ENCODE results near the gene HDAC7. TPM values are rescaled to one million over a fixed set of nuclear protein-coding genes. Genes with fewer than 3 reads are reported as not detected.

Gene HDAC7
- total RNA-seq, 1 donor from 2014 or later: 126 TPM

DNA sequence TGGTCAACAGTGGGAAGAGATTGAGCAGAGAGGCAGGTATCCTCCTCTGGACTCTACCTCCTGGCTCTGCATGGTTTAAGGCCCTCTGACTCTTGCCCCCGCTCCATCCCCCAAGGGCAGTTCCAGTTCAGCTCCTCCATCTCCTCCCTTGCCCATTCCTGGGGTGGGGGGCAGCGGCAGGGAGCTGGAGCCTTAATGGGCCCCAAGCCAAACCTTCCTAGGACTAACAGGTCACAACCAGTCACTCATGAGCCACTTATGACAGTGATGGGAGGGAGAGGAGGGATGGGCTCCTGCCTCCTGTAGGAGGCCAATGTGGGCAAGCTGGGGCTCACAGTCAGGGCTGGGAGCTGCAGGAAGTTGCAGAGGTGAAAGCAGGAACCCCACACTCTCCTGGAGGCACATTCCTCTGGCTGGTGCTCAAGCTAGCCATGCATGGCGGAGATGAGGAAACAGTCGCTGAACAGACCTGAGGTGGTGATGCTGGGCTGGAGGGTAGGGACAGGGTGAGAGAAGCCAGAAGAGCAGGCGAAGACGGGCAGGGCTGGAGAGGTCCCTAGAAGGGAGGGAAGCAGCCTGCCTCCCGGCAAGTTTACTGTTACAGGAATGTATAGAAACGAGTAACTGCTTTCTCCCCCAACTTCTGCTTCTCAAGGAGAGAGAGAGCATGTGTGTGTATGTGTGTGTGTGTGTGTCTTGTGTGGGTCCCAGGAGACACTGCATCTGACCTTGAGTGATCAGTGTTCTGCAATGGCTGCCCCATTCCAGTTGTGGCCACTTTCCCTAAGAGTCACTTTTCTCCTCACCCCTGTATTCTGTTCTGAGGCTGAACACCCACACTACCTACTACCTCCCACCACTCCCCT lies 56.0 kb downstream of the HDAC7 start:
- Mint-ChIP-seq H3K36me3 (ENCODE audit: low read depth) (no peaks in the 10 kb centered on the region), H3K27ac (peak overlapping the region; percentile 3), H3K4me3 (no peak overlapping the region), H3K27me3 (no peaks in the 10 kb centered on the region), H3K9me3 (no peaks in the 10 kb centered on the region), H3K4me1 (peaks cover 19% of the 10 kb centered on the region)
- TF ChIP-seq, protein P1, sequence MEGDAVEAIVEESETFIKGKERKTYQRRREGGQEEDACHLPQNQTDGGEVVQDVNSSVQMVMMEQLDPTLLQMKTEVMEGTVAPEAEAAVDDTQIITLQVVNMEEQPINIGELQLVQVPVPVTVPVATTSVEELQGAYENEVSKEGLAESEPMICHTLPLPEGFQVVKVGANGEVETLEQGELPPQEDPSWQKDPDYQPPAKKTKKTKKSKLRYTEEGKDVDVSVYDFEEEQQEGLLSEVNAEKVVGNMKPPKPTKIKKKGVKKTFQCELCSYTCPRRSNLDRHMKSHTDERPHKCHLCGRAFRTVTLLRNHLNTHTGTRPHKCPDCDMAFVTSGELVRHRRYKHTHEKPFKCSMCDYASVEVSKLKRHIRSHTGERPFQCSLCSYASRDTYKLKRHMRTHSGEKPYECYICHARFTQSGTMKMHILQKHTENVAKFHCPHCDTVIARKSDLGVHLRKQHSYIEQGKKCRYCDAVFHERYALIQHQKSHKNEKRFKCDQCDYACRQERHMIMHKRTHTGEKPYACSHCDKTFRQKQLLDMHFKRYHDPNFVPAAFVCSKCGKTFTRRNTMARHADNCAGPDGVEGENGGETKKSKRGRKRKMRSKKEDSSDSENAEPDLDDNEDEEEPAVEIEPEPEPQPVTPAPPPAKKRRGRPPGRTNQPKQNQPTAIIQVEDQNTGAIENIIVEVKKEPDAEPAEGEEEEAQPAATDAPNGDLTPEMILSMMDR (IDR thresholded peaks at IDR 0.05): no peak
- CTCF ChIA-PET: interaction anchor here (0.7 to 10.8 kb wide), 4 partner anchors 21 to 107 kb away, joined by 3 to 298 read pairs (median 4); partner anchors contain the start of gene ENDOU
- POLR2A ChIA-PET: interaction anchor here (0.8 to 1.3 kb wide), 4 partner anchors 9 to 48 kb away, joined by 3 to 5 read pairs (median 3); partner anchors contain the start of genes ENDOU and SLC48A1
- intact Hi-C loops (cut with micrococcal nuclease): no loop called here
- DNase-seq: no peak
- no peak for ATAC-seq (ENCODE audit: low read depth)

DNA sequence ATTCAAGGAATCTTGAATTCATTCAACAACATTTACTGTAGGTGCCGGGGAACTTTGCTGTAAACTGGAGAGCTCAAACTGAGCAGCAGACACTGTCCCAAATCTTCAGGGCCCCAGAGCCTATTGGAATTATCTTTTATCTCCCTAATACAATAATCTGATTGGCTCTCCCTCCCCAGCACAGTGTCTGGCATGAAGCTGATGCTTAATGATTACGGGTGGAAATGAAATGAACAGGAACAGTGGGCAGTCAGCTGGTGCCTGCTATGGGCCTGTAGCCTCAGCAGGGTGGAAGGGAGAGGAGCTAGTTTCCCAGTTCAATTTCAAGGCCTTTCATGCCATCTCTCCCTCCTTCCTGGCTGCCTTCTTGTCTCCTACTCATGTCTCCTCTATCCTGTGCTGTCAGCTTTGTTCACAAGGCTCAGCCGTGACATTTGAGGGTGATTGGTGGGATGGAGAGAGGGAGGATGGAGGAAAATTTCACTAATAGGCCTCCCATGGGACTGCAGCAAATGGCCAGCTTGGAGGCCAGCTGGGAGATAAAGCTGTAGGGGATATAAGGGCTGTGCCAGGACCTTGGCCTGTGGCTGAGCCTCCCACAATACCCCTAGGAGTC lies 56.7 kb downstream of the HDAC7 start:
- ChIA-PET POLR2A (interaction anchor here (0.8 to 1.3 kb wide), 4 partner anchors 10 to 48 kb away, joined by 3 to 5 read pairs (median 3); partner anchors contain the start of genes ENDOU and SLC48A1), CTCF (interaction anchor here (0.7 to 10.8 kb wide), 6 partner anchors 10 to 106 kb away, joined by 3 to 298 read pairs (median 4); partner anchors contain the start of genes ENDOU and SLC48A1)
- ATAC-seq (ENCODE audit: low read depth): no peak
- Mint-ChIP-seq H3K9me3 (no peaks in the 10 kb centered on the region), H3K27me3 (no peaks in the 10 kb centered on the region), H3K4me1 (peaks cover 25% of the 10 kb centered on the region), H3K27ac (no peak overlapping the region), H3K36me3 (ENCODE audit: low read depth) (no peaks in the 10 kb centered on the region), H3K4me3 (no peak overlapping the region)
- TF ChIP-seq, protein P1 (IDR thresholded peaks at IDR 0.05): no peak
- intact Hi-C loops (cut with micrococcal nuclease): no loop called here
- DNase-seq: no peak

DNA sequence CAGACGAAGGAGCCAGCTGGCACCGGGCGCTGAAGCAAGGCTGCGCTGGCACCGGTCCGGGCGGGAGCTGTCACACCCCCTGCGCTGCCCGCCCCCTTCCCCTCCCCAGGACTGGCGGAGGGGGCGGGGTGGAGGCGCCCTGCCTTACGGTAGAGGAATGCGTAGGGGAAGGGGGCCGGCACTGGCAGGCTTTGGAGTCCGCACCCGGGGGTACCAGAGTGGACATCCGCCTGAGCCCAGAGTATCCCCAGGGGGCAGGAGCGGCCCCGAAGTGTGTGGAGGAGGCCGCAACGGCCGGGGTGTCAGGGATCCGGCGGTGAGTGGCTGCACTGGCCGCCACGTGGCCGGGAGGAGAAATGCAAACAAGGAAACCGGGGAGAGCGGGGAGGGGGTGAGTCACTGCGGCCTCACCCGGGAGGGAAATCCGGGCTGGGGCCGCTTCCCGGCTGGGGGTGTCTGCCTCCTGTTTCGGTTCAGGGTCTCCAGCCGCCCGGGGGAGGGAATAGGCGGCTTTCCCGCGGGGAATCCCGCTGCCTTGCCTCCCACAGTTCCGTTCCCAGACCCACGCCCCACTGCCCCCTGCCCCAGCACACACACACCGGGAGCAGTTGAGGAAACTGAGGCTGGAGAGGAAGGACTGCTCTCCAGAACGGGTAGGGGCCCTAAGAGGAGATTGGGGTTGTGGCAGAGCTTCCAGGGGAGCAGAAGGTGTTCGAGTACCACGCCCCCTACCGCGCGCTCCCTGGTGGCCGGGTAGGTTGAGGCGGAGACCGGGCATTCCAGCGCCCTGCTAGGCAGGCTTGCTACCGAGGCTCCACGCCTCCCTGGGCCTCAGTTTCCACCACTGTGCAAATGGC lies 60.6 kb downstream of the HDAC7 start, which contains the start of gene RAPGEF3:
RAPGEF3 (minus strand) TSS at position 47 of the 857 bp plus-strand sequence. CDS start 324 bp downstream, outside the sequence.
- H3K27ac Mint-ChIP-seq: no peak within 1 kb of the TSS

DNA sequence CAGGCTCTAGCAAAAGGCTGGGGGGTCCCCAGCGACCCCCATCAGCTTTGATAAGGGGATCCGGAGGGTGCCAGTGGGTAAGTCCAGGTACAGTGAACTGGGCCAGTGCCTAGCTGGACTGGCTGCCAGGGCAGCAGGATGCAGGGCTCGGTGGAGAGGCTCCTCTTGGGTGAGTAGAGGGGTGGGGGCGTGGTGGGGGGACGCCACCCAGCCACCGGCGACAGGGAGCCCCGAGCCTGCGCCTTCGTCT lies 61.2 kb downstream of the HDAC7 start:
- TF ChIP-seq, protein P1 (IDR thresholded peaks at IDR 0.05): no peak
- Mint-ChIP-seq H3K4me3 (peak overlapping the region; percentile 66), H3K9me3 (no peaks in the 10 kb centered on the region), H3K36me3 (ENCODE audit: low read depth) (no peaks in the 10 kb centered on the region), H3K27ac (no peak overlapping the region), H3K27me3 (no peaks in the 10 kb centered on the region), H3K4me1 (peaks cover 59% of the 10 kb centered on the region)
- DNase-seq (no peak), ATAC-seq (ENCODE audit: low read depth) (no peak)
- ChIA-PET CTCF (interaction anchor here (0.8 to 10.8 kb wide), 11 partner anchors 9 to 80 kb away, joined by 3 to 298 read pairs (median 4); partner anchors contain the start of gene SLC48A1), POLR2A (interaction anchor here (0.8 to 5.9 kb wide), 6 partner anchors 9 to 53 kb away, joined by 5 to 84 read pairs (median 8); partner anchors contain the start of gene RPAP3)
- intact Hi-C loops (cut with micrococcal nuclease): loop anchor here (5.0 kb wide), 1 partner anchor 361 kb away; no protein-coding TSS in a partner anchor

More for the DNA sequence above, 60.6 kb downstream of the HDAC7 start, which contains the start of gene RAPGEF3:
- Mint-ChIP-seq H3K4me3 (peak within 1 kb of the TSS; percentile 81), H3K9me3 (no peaks in the 10 kb centered on the region), H3K27me3 (no peaks in the 10 kb centered on the region), H3K36me3 (ENCODE audit: low read depth) (no peaks in the 10 kb centered on the region), H3K4me1 (peaks cover 60% of the 10 kb centered on the region)
- intact Hi-C loops (cut with micrococcal nuclease): loop anchor here (1.0 to 5.0 kb wide), 3 partner anchors 17 to 362 kb away; no protein-coding TSS in a partner anchor
- ATAC-seq (ENCODE audit: low read depth): peak; percentile 73
- ChIA-PET POLR2A (interaction anchor here (0.8 to 5.9 kb wide), 6 partner anchors 8 to 54 kb away, joined by 5 to 84 read pairs (median 8); partner anchors contain the start of gene RPAP3), CTCF (interaction anchor here (0.8 to 10.8 kb wide), 11 partner anchors 8 to 80 kb away, joined by 3 to 298 read pairs (median 4); partner anchors contain the start of gene SLC48A1)
- TF ChIP-seq, protein P1 (IDR thresholded peaks at IDR 0.05): no peak
- DNase-seq: peak; percentile 64

Measured in activated B cell treated with CpG ODN at 0.5 μM for 24 hours (primary cell).